ENCODE data around the gene GLRA2.

GLRA2 gene

GRCh38 chrX:14529290-14529989 is at the start of gene GLRA2:
Gene GLRA2 (plus strand): TSS chrX:14529536. CDS start chrX:14530058, 522 bp downstream.
- no peak for DNase-seq

DNA sequence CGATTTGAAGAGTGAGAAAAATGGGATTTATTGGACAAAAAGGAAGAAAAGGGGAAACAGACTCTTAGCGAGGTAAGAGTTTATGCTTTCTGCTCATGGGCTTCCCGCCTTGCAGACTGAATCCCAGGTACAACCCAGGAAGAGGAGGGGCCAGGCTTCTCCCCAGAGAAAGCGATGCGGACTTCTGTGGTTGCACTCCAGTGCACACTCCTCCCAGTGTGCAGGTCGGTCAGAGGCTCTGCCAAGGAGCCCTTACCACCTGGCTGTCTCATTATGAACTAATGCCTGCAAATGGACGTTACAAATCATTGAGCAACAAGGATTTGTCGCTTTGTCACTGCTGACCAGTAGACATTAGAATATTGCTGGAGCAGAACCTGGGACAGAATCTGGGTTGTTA is 39.9 kb upstream of the GLRA2 start:
- DNase-seq, result no peak

DNA sequence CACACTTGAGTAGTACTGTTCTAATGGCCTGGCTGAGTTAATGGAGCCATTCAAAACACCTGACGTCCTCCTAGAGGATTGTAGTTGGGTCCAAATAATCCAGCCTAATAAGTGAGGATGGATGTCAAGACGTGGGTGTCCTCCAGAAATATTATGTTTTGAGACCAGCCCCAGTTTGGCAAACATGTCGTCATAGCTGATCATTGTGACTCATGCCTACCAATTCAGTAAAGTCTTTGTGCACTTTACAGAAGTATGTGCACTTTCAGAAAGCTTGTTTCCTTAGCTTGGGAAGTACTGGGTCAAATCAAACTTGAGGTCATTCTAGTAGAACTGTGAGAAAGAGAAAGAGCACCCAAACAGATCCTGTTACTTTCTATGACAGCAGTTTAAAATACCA is 37.6 kb upstream of the GLRA2 start:
- DNase-seq, result no peak

- DNase-seq, result no peak
Observed at GRCh38 chrX:14496674-14497073, 32.7 kb upstream of the GLRA2 start.

DNA sequence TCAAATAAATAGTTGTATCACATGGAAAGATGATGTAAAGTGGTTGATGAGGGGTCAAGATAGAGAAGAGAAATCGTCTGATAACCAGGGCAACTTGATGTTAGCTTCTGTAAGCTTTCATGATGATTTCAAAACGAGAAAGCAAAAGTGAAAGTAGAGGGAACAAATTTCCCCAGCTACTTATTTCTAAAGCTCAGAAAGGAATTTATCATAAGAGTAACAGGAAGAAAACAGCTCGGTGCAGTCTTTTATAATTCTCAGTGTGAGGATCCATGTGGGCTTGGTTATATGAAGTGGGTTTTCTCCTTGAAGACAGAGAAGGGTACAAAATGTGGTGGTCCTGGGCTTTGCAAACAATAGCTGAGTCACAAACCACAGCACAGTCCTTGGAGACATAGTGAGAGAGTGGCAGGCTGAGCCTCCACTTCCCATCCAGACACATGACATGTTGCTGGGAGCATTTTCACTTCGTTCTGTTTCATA is 32.1 kb upstream of the GLRA2 start:
- DNase-seq, result no peak

DNA sequence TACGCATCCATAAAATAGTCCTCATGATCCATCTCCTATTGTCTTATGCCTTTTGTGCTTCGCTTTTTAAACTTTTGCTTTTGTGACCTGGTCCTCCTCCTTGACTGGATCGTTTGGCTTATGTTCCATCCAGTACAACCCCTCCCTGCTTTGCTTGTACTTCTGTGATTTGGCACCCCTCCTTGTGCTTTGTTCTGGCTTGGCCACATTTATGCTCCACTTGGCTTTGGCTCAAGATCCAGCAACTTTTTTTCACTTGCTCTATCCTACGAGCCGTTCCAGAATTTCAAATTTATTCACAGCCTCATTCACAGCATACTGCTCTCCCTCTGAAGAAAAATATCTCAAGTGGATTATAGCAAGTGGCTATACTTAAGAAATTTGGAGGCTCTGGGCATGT is 28.0 kb upstream of the GLRA2 start:
- no peak for DNase-seq

DNA sequence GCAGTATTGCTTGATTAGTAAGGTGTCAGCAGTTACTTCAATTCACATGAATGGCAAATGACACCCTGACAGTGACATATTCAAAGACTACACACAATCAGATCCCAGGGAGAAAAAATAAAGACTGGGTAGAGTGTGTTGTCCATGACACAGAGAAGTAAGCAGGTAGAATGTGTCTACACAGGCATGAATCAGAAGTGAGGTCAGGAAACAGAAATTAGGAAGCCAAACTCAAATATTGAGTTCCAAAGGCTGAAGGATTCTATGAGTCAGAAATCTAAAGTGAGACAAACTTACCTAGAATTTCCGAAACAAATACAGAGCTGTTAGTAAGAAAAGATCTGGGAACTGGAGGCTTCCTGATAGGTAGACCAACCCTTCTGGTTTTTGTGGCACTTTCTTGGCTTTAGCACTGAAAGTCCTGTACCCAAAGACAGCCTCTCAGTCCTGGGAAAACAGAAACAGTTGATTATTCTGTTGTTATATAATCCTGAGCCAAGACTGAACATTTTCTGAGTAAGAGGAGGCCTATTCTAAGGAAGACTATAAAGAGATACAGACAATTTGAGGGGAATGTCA is 24.3 kb upstream of the GLRA2 start:
- DNase-seq, result no peak

GRCh38 chrX:14505648-14506047 is 23.7 kb upstream of the GLRA2 start:
- no peak for DNase-seq

DNA sequence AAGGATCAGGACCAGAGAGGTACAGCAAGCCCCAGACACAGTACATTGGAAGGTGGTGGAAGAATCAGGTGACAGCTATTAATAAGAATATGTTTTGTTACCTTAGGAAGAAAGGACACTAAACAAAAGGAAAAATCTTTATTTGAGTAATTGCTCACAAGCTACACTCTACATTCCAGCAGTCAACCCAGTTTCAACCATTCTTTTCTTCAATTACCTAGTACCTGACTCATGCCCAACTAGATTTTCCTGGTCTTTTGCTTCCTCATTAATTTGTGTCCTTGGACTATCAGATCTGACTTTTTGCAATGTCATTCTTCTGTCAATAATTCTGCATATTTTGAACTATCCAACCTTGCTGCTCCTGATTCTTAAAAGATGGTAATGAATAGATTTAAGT is 22.5 kb upstream of the GLRA2 start:
- DNase-seq, result no peak

GRCh38 chrX:14508025-14508690 is 21.2 kb upstream of the GLRA2 start:
- DNase-seq, result no peak

DNA sequence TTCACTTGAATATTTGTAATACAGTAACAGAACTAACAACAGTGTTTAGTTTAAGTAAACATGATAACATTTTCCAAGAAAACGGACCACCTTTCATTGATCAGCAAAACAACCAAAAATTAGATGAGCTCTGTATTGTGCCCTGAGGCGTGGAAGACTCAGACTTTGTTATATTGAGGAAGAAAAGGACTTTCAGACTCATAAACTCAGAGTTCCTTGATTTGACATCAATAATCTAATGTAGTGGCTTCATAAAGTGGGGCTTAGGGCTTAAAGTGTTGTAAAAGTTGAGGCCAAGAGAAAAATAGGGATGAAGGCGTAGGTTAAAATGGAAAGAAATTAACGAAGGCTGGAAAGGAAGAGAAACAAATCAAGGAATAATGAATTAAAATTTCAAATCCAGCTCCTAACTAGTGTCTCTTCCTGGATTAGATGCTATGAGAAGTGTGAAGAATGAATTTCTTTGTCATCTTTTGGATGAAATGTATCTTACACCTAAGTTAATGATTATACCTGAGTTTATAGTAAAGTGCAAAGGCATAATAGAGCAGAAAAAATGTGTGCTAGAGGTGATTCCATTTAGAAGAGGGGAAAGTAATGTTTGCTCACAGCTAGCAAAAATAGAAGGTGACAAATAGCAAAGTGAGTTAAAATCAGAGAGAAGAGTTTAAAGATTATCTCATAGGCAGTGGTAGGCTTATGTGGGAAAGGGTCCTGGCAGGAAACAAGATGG is 19.8 kb upstream of the GLRA2 start:
- DNase-seq, result no peak

DNA sequence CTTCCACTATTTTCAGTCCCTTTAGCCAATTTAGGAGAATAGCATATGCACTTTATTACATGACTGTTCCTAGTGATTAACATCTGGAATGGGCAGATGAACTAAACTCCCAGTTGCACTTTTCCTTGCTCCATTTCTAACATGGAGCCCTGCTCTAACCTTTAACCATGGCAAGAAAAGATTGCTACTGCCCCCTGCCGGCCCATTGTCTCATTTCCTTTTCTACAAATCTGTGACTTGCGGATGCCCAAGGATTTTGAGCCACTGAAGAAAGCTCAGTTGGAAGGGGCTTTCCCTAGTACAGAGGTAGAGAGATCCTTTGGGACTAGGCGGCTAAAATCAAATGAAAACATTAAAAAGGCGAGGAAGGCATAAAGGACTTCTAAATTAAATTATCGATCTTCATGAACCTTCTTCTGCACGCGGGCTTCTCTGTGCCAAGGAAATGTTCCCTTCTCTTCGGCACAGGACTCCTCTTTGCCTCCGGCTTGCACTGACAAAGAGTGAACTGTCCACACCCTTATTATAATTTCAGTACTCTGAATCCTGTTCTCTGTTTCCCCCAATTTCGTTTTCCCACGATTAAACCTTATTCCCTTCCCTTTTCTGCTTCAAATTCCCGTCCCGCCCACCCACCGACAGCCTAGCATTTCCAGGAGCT is 577 bp upstream of the GLRA2 start:
- peak; percentile 28 for DNase-seq

GRCh38 chrX:14533867-14534266 is 4.5 kb downstream of the GLRA2 start:
- peak; percentile 4 for DNase-seq

DNA sequence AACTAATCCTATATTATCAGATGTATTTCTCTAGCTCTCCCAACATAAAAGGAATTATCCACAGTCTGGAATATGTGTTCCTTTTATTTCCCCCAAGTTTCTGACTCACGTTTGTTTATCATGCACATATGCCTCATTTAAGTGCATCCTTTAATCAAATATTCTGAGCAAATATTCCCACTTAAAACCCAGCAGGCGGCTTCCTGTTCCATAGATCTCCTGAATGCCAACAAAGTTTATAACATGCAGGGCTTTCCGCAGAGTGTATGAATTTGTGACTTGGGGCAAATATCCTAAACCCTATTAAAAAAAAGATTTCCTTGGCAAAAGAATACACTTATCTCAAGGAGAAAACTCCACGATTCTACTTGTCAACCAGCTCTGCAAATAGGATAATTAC is 16.9 kb downstream of the GLRA2 start:
- peak; percentile 10 for DNase-seq

GRCh38 chrX:14554131-14554715 is 24.9 kb downstream of the GLRA2 start:
- no peak for DNase-seq

GRCh38 chrX:14564058-14564457 is 34.7 kb downstream of the GLRA2 start:
- no peak for DNase-seq

DNA sequence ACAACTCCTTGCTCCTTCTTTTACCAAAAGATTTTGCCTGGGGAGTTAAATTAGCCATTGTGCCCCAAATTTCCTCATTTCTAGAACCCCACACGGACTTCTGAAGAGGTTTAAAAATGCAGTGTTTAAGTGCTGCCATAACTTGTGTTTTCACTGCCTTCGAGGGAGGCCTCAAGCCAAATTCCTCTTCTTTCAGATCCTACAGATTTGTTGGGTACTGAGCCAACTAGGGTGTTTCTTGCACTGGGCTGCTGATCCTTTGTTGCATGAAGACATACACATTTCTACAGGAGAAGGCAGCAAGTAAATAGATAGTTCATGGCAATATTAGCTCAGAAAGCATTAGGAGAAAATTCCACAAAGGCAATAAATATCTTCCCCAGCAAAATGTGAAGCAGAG is 43.8 kb downstream of the GLRA2 start:
- DNase-seq, result no peak

DNA sequence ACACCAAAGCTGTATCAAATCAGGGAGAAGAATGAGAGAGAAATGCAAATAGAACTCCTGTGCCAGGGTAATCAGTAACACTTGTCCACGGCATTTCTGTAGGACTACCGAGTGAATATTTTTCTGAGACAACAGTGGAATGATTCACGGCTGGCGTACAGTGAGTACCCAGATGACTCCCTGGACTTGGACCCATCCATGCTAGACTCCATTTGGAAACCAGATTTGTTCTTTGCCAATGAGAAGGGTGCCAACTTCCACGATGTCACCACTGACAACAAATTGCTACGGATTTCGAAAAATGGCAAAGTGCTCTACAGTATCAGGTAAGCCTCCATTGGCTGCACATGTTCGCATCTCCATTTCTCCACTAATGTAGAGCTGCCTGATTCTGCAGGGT is 51.7 kb downstream of the GLRA2 start:
- no peak for DNase-seq

GRCh38 chrX:14584548-14584947 is 55.2 kb downstream of the GLRA2 start:
- DNase-seq, result no peak

DNA sequence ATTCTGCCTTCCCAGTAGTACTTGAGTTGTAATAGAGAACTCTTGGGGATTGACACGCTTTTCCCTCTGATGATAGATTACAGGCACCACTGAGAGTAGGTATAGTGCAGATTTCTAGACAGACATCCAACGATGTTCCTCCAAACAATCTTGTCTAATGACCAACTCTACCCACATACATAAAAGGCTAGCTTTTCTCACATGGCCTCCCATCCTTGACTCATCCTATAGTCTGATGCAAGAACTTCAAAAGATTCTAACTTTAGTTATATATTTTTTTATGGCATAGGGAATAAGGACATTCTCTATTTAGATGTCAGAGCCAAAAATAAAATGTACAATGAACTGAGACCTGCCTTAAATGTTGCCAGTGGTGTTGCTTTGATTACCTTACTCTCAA is 60.9 kb downstream of the GLRA2 start:
- DNase-seq, result no peak

DNA sequence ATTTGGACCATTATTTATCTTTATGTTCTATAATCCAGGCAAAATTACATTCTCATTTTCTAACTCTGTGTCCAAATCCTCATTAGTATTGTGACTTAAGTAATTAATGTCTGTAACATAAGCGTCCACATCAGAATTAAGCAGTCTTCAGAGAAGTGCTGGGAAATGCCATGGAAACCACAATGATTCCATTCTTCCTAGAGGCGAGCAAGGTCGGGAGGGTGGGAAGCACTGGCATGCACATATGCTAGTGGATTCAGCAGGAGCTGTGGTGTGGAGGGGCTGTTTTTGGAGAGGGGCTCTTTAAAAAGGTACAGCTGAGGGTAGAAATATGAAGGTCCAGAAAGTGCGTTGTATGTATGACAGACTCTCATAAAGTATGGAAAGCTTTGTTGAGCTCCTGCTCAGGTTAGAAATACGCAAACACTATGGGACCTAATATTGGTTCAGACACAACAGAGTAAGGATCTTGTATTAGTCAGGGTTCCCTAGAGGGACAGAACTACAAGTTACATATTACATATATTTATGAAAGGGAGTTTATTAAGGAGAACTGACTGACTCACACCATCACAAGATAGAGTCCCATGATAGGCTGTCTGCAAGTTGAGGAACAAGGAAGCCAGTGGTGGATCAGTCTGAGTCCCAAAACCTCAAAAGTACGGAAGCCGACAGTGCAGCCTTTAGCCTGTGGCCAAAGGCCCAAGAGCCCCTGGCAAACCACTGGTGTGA is 61.5 kb downstream of the GLRA2 start:
- DNase-seq, result no peak

- no peak for DNase-seq
Observed at GRCh38 chrX:14591976-14592375, 62.6 kb downstream of the GLRA2 start.

All from DMS153 (cell line).